Uterus (tissue), 4 donors: ENCODE measurements around the gene KCNQ2. TPM values are rescaled to one million over a fixed set of nuclear protein-coding genes. Genes with fewer than 3 reads are reported as not detected.

ENCODE experiments used
- DNase-seq, 2 donors: peaks; one replicate each; pipeline ENCODE4 v3.0.0-alpha.2; 2019 to 2020
- H3K27ac ChIP-seq, 2 donors: fragments of 200-600 bp; sonication (generic); 1 replicate in 1 of 2; 2 replicates in 1 of 2; pipeline ENCODE4 v1.5.1; 2016 to 2018
- H3K27me3 ChIP-seq, 2 donors: fragments of 200-600 bp; sonication (generic); one replicate each; pipeline ENCODE4 v1.5.1; 2018 to 2019; ENCODE audit warnings: control low read depth in 1 of 2
- H3K36me3 ChIP-seq, 2 donors: fragments of 200-600 bp; sonication (generic); one replicate each; pipeline ENCODE4 v1.5.1; 2019; ENCODE audit warnings: control low read depth in 1 of 2
- H3K4me1 ChIP-seq, 2 donors: fragments of 200-600 bp; sonication (generic); one replicate each; pipeline ENCODE4 v1.5.1; 2018 to 2019; ENCODE audit warnings: control low read depth in 1 of 2
- H3K4me3 ChIP-seq, 2 donors: fragments of 200-600 bp; sonication (generic); 1 replicate in 1 of 2; 2 replicates in 1 of 2; pipeline ENCODE4 v1.5.1; 2018 to 2019; ENCODE audit warnings: mild to moderate bottlenecking in 1 of 2
- H3K9me3 ChIP-seq, 2 donors: fragments of 200-600 bp; sonication (generic); one replicate each; pipeline ENCODE4 v1.5.1; 2019; ENCODE audit warnings: control low read depth in 1 of 2
- POLR2A ChIP-seq, 2 donors: fragments of 450-650 bp; IDR thresholded peaks; one replicate each; pipeline ENCODE4 v1.6.1; 2016; ENCODE audit warnings: antibody characterized with exemption in 2 of 2, mild to moderate bottlenecking in 1 of 2, moderate library complexity in 1 of 2
- intact Hi-C: fragments of 100-400 bp; cut with DNase I; formaldehyde crosslinking; loops from one replicate; pipeline ENCODE4 v1.15.1; 2023; ENCODE audit warnings: low total_unique reads
- total RNA-seq, 4 donors: library from RNA; depleted of rRNA in 3 of 4; stranded (reverse); fragments of >200 nt in 3 of 4; gene quantifications; one replicate each; pipeline versions ENCODE4 v1.1.0 to v1.2.4, GENCODE V29; 2014 to 2023
- TF ChIP-seq, protein P1 (sequence below), 4 experiments: fragments of 200-600 bp in 2 of 4; fragments of 450-650 bp in 2 of 4; sonication (generic) in 2 of 4; IDR thresholded peaks; one replicate each; pipeline ENCODE4 v1.5.1; 2016 to 2019; ENCODE audit warnings: antibody characterized with exemption in 4 of 4, mild to moderate bottlenecking in 2 of 4, moderate library complexity in 1 of 4
- donor health status: DM: yes; HTN: yes; CAD: no.

The KCNQ2 gene
- total RNA-seq, 4 donors from 2014 or later, result 1.2 to 4.9 TPM; not detected in 2

GRCh38 chr20:63386491-63386890 is 86.0 kb downstream of the KCNQ2 start:
- Histone ChIP-seq H3K9me3 (no peaks in the 10 kb centered on the region), H3K36me3 (no peaks in the 10 kb centered on the region), H3K4me3 (no peak overlapping the region), H3K27ac (no peak overlapping the region), H3K4me1 (no peaks in the 10 kb centered on the region), H3K27me3 (peaks cover 0 to 5% of the 10 kb centered on the region in 2 donors)
- TF ChIP-seq, protein P1, sequence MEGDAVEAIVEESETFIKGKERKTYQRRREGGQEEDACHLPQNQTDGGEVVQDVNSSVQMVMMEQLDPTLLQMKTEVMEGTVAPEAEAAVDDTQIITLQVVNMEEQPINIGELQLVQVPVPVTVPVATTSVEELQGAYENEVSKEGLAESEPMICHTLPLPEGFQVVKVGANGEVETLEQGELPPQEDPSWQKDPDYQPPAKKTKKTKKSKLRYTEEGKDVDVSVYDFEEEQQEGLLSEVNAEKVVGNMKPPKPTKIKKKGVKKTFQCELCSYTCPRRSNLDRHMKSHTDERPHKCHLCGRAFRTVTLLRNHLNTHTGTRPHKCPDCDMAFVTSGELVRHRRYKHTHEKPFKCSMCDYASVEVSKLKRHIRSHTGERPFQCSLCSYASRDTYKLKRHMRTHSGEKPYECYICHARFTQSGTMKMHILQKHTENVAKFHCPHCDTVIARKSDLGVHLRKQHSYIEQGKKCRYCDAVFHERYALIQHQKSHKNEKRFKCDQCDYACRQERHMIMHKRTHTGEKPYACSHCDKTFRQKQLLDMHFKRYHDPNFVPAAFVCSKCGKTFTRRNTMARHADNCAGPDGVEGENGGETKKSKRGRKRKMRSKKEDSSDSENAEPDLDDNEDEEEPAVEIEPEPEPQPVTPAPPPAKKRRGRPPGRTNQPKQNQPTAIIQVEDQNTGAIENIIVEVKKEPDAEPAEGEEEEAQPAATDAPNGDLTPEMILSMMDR (IDR thresholded peaks at IDR 0.05), result no peak
- TF ChIP-seq POLR2A (IDR thresholded peaks at IDR 0.05), result no peak
- DNase-seq, result no peak
- intact Hi-C loops, result no loop called here

DNA sequence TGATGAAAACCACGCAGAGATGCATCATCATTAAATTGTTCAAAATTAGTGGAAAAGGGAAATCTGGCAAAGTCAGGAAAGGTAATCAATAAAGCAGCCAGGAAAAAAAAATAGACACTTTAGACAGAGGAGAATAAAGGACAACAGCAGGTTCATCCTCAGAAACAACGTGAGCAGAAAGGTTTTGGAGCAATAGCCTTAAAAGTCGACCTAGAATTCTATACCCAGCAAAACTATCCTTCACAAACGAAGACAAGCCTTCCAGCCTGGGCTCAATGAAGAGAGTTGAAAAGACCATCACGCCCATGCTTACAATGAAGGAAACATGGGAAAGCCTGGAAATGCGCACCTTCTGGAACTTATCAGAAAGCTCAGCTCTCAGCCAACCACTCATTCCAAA is 86.6 kb downstream of the KCNQ2 start:
- H3K27me3 ChIP-seq, result peaks cover 0 to 5% of the 10 kb centered on the region in 2 donors
- H3K27ac ChIP-seq, result no peak overlapping the region
- DNase-seq, result no peak
- no peak for TF ChIP-seq POLR2A (IDR thresholded peaks at IDR 0.05)
- TF ChIP-seq, protein P1 (IDR thresholded peaks at IDR 0.05), result no peak
- H3K4me3 ChIP-seq, result no peak overlapping the region
- H3K9me3 ChIP-seq, result no peaks in the 10 kb centered on the region
- H3K36me3 ChIP-seq, result no peaks in the 10 kb centered on the region
- intact Hi-C loops, result no loop called here
- no peaks in the 10 kb centered on the region for H3K4me1 ChIP-seq

DNA sequence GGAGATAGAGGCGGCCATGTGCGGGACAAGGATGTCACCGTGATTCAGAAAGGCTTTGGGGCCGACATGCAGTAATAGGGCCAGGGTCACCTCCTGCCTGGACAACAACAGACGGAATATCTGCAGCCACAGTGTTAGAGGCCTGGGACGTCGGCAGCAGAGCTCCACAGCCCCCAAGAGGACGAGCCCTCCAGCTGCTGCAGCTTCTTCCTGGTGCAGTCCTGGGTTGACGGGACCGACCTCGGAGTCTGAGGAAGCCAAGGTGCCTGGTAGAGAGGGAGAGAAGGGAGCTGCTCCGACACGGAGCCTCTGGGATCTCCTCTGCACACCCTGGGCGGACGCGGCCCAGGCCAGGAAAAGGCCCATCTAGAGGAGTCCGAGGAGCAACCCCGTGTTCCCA is 88.1 kb downstream of the KCNQ2 start:
- H3K27me3 ChIP-seq, result peaks cover 0 to 5% of the 10 kb centered on the region in 2 donors
- H3K27ac ChIP-seq, result no peak overlapping the region
- no peaks in the 10 kb centered on the region for H3K9me3 ChIP-seq
- no peak overlapping the region for H3K4me3 ChIP-seq
- intact Hi-C loops, result no loop called here
- no peak for DNase-seq
- H3K4me1 ChIP-seq, result no peaks in the 10 kb centered on the region
- no peaks in the 10 kb centered on the region for H3K36me3 ChIP-seq
- TF ChIP-seq POLR2A (IDR thresholded peaks at IDR 0.05), result no peak
- TF ChIP-seq, protein P1 (IDR thresholded peaks at IDR 0.05), result no peak

DNA sequence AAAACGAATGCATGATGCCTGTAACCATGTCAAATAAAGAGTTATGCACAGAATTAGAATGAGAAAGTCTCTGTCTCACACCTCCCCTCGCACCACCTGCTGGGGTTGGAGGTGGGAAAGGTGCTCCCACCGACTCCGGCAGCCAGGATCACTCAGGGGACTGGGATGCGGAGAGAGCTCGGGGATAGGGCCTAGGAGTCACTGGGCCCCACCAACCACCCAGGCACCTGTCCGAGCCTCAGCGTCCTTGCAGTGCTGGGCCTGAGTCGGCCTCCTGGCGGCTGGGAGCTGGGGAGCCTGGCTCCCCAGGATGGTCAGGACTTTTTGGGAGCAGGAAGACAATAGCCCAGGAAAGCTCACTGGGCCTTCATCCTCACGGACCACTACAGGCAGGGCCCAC is 88.9 kb downstream of the KCNQ2 start:
- TF ChIP-seq, protein P1 (IDR thresholded peaks at IDR 0.05), result no peak
- no peak for TF ChIP-seq POLR2A (IDR thresholded peaks at IDR 0.05)
- Histone ChIP-seq H3K27me3 (peaks cover 0 to 5% of the 10 kb centered on the region in 2 donors), H3K4me1 (no peaks in the 10 kb centered on the region), H3K36me3 (no peaks in the 10 kb centered on the region), H3K4me3 (no peak overlapping the region), H3K9me3 (no peaks in the 10 kb centered on the region), H3K27ac (no peak overlapping the region)
- intact Hi-C loops, result no loop called here
- DNase-seq, result no peak

- TF ChIP-seq, protein P1 (IDR thresholded peaks at IDR 0.05), result no peak
- no peak for TF ChIP-seq POLR2A (IDR thresholded peaks at IDR 0.05)
- Histone ChIP-seq H3K27ac (no peak overlapping the region), H3K36me3 (no peaks in the 10 kb centered on the region), H3K4me1 (no peaks in the 10 kb centered on the region), H3K4me3 (no peak overlapping the region), H3K27me3 (peaks cover 0 to 5% of the 10 kb centered on the region in 2 donors), H3K9me3 (no peaks in the 10 kb centered on the region)
- DNase-seq, result no peak
- intact Hi-C loops, result no loop called here
These were observed 89.7 kb downstream of the KCNQ2 start for GRCh38 chr20:63382551-63383300.
